ENCODE results near the gene TIRAP. TPM values are rescaled to one million over a fixed set of nuclear protein-coding genes. Genes with fewer than 3 reads are reported as not detected.
A peak's percentile ranks its signal among the peaks of the same experiment; 100 is the strongest.

The TIRAP gene
- total and polyA plus RNA-seq, 9 of the 15 experiments (the other 6 are each of a cell fraction or from before 2014, with no cell fraction given), result 0.60 to 8.7 (median 3.7) TPM

DNA sequence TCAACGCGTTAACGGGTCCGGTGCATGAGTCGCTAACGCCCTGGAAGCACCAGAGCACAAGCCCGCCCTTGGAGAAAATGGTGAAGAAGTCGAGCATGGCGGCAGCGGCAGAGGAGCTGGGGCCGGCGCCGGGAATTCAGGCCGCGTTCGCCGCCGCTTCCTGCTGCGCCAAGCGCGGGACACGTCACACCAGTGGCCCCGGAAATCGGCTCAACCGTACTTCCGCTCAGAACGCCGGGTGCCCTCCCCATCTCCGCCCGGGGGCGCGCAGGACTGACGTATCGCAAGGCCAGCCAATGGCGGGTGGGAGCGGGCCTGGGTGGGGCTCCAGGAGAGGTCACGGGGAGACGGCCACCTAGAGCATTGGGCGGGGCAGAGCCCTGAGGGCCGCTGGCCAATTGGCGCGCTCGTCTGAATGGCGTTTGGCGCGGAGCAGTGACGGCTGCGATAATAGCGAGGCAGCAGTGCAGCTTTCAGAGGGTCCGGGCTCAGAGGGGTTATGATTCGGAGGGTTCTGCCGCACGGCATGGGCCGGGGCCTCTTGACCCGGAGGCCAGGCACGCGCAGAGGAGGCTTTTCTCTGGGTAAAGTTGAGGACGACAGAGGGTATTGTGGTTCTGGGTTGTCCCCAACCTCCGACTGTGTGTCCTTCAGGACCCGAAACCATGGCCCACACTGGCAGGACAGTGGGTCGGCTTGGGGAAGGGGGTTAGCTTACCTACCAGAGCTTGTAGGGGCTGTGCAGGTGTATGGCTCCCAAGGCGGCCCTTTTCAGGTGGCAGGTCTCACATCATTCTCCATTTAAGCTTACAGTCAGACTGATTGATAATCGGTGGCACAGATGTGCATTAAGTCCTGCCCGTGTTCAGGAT, 13.9 kb upstream of the TIRAP start, which contains the start of the genes FOXRED1 and SRPRA (continued):
- TF ChIP-seq ZNF239 (CRISPR knock-in tag; IDR thresholded peaks at IDR 0.05) (no peak), SMARCC2 (IDR thresholded peaks at IDR 0.05; ENCODE audit: low read depth) (no peak), ZNF316 (IDR thresholded peaks at IDR 0.05) (no peak), SRSF3 (IDR thresholded peaks at IDR 0.05; ENCODE audit: insufficient read depth, low read length) (no peak), RBM22 (IDR thresholded peaks at IDR 0.05; ENCODE audit: low read depth, low read length, poor library complexity, severe bottlenecking) (no peak), ARNT (IDR thresholded peaks at IDR 0.05) (no peak), TEAD2 (tag; IDR thresholded peaks at IDR 0.05) (no peak), KDM5B (IDR thresholded peaks at IDR 0.05; ENCODE audit: insufficient replicate concordance, low read depth, low read length) (peak; percentile 66), ARHGAP35 (IDR thresholded peaks at IDR 0.05; ENCODE audit: partially characterized antibody) (no peak)
- TF ChIP-seq, protein P1, sequence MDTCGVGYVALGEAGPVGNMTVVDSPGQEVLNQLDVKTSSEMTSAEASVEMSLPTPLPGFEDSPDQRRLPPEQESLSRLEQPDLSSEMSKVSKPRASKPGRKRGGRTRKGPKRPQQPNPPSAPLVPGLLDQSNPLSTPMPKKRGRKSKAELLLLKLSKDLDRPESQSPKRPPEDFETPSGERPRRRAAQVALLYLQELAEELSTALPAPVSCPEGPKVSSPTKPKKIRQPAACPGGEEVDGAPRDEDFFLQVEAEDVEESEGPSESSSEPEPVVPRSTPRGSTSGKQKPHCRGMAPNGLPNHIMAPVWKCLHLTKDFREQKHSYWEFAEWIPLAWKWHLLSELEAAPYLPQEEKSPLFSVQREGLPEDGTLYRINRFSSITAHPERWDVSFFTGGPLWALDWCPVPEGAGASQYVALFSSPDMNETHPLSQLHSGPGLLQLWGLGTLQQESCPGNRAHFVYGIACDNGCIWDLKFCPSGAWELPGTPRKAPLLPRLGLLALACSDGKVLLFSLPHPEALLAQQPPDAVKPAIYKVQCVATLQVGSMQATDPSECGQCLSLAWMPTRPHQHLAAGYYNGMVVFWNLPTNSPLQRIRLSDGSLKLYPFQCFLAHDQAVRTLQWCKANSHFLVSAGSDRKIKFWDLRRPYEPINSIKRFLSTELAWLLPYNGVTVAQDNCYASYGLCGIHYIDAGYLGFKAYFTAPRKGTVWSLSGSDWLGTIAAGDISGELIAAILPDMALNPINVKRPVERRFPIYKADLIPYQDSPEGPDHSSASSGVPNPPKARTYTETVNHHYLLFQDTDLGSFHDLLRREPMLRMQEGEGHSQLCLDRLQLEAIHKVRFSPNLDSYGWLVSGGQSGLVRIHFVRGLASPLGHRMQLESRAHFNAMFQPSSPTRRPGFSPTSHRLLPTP (IDR thresholded peaks at IDR 0.05; ENCODE audit: borderline replicate concordance, extremely low read depth, insufficient read length), result no peak
- TF ChIP-seq, protein P2, sequence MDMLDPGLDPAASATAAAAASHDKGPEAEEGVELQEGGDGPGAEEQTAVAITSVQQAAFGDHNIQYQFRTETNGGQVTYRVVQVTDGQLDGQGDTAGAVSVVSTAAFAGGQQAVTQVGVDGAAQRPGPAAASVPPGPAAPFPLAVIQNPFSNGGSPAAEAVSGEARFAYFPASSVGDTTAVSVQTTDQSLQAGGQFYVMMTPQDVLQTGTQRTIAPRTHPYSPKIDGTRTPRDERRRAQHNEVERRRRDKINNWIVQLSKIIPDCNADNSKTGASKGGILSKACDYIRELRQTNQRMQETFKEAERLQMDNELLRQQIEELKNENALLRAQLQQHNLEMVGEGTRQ (CRISPR knock-in tag; IDR thresholded peaks at IDR 0.05), result peak; percentile 92
- TF ChIP-seq, protein P3, sequence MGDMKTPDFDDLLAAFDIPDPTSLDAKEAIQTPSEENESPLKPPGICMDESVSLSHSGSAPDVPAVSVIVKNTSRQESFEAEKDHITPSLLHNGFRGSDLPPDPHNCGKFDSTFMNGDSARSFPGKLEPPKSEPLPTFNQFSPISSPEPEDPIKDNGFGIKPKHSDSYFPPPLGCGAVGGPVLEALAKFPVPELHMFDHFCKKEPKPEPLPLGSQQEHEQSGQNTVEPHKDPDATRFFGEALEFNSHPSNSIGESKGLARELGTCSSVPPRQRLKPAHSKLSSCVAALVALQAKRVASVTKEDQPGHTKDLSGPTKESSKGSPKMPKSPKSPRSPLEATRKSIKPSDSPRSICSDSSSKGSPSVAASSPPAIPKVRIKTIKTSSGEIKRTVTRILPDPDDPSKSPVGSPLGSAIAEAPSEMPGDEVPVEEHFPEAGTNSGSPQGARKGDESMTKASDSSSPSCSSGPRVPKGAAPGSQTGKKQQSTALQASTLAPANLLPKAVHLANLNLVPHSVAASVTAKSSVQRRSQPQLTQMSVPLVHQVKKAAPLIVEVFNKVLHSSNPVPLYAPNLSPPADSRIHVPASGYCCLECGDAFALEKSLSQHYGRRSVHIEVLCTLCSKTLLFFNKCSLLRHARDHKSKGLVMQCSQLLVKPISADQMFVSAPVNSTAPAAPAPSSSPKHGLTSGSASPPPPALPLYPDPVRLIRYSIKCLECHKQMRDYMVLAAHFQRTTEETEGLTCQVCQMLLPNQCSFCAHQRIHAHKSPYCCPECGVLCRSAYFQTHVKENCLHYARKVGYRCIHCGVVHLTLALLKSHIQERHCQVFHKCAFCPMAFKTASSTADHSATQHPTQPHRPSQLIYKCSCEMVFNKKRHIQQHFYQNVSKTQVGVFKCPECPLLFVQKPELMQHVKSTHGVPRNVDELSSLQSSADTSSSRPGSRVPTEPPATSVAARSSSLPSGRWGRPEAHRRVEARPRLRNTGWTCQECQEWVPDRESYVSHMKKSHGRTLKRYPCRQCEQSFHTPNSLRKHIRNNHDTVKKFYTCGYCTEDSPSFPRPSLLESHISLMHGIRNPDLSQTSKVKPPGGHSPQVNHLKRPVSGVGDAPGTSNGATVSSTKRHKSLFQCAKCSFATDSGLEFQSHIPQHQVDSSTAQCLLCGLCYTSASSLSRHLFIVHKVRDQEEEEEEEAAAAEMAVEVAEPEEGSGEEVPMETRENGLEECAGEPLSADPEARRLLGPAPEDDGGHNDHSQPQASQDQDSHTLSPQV (IDR thresholded peaks at IDR 0.05), result no peak
- TF ChIP-seq, protein P4, sequence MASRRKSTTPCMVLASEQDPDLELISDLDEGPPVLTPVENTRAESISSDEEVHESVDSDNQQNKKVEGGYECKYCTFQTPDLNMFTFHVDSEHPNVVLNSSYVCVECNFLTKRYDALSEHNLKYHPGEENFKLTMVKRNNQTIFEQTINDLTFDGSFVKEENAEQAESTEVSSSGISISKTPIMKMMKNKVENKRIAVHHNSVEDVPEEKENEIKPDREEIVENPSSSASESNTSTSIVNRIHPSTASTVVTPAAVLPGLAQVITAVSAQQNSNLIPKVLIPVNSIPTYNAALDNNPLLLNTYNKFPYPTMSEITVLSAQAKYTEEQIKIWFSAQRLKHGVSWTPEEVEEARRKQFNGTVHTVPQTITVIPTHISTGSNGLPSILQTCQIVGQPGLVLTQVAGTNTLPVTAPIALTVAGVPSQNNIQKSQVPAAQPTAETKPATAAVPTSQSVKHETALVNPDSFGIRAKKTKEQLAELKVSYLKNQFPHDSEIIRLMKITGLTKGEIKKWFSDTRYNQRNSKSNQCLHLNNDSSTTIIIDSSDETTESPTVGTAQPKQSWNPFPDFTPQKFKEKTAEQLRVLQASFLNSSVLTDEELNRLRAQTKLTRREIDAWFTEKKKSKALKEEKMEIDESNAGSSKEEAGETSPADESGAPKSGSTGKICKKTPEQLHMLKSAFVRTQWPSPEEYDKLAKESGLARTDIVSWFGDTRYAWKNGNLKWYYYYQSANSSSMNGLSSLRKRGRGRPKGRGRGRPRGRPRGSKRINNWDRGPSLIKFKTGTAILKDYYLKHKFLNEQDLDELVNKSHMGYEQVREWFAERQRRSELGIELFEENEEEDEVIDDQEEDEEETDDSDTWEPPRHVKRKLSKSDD (conservative IDR thresholded peaks at IDR 0.05; ENCODE audit: low read length), result no peak

All from K562 (cell line).